ENCODE data around the gene FAM120C.

Gene FAM120C

GRCh38 chrX:54178100-54178940 is 4.7 kb downstream of the FAM120C start:
- DNase-seq: peak in 1 of 2 experiments; percentile 1
- TF ChIP-seq POLR2A (IDR thresholded peaks at IDR 0.05; ENCODE audit: low read length) (no peak), GATA1 (IDR thresholded peaks at IDR 0.05; ENCODE audit: low read depth, low read length) (no peak)

GRCh38 chrX:54177306-54177705 is 5.7 kb downstream of the FAM120C start:
- no peak for TF ChIP-seq POLR2A (IDR thresholded peaks at IDR 0.05; ENCODE audit: low read length)
- no peak for TF ChIP-seq GATA1 (IDR thresholded peaks at IDR 0.05; ENCODE audit: low read depth, low read length)
- DNase-seq: no peak

GRCh38 chrX:54173791-54174190 is 9.3 kb downstream of the FAM120C start:
- no peak for DNase-seq
- TF ChIP-seq POLR2A (IDR thresholded peaks at IDR 0.05; ENCODE audit: low read length) (no peak), GATA1 (IDR thresholded peaks at IDR 0.05; ENCODE audit: low read depth, low read length) (no peak)

DNA sequence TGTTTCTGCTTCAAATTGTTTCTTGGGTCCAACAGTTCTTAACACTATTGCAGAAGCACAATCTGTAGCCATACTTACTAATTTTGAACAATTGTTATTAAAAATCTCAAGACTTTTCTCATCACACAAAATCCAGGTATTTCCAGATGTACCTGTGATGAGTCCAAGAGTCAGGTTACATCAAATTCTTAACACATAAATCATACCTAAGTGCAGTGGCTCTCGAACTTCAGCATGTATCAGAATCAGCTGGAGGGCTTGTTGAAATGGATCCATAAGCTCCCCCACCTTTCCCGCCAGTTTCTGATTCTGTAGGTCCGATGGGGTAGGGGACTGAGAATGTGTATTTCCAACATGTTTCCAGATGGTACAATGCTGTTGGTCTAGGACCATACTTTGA is 10.6 kb downstream of the FAM120C start:
- DNase-seq: no peak
- no peak for TF ChIP-seq POLR2A (IDR thresholded peaks at IDR 0.05; ENCODE audit: low read length)
- TF ChIP-seq GATA1 (IDR thresholded peaks at IDR 0.05; ENCODE audit: low read depth, low read length): no peak

DNA sequence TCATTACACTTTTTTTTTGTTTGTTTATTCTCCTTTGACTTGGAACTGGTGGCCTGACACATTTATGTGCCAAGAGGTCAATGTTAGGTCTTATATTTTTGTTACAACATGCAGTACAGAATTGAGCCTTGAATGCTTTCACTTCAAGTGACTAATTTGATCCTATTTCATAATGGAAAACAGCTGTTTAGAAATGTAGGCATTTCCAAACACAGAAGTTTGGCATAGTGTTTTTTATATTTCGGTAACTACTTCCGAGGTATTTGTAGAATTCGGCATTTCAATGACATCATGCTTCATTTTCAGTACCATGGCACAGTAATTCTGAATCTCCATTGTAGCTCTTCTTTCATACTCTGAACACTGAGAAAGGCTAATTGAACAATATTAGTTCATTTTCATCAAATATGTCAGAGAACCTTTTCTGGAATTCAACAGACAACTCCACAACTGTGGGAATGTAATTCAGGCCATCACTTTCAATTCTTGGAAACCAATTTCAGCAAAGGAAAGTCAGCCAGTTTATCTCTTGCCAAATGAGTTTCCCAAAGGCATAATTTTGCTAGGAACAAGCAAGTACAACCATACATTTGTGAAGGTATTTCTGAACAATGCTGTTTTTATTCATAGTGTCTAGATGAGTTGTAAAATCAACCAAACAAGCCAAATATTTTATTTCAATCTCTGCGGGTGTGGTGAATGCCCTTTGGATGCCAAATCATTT is 11.4 kb downstream of the FAM120C start:
- no peak for DNase-seq
- TF ChIP-seq POLR2A (IDR thresholded peaks at IDR 0.05; ENCODE audit: low read length): no peak

- no peak for TF ChIP-seq GATA1 (IDR thresholded peaks at IDR 0.05; ENCODE audit: low read depth, low read length)
- no peak for TF ChIP-seq POLR2A (IDR thresholded peaks at IDR 0.05; ENCODE audit: low read length)
- DNase-seq: no peak
Observed at GRCh38 chrX:54171091-54171490, 12.0 kb downstream of the FAM120C start.

DNA sequence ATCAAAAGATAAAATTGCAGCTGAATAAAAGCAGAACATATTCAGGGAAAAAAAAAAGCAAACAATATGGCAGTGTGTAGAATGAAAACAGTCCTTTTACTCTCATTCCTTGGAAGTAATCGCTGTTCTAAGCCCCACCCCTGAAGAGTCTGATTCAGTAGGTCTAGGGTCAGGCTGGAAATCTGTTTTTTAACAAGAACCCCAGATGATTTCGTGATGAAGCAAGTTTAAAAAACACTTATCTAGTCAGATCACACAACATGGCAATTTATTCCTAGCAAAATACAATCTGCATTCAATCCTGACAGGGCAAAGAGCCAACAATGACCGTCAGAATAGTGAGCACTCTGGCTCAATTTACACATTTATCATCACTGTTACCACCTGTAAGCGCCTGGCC is 16.1 kb downstream of the FAM120C start:
- no peak for TF ChIP-seq POLR2A (IDR thresholded peaks at IDR 0.05; ENCODE audit: low read length)
- no peak for TF ChIP-seq GATA1 (IDR thresholded peaks at IDR 0.05; ENCODE audit: low read depth, low read length)
- no peak for DNase-seq

GRCh38 chrX:54157561-54157960 is 25.5 kb downstream of the FAM120C start:
- no peak for DNase-seq
- TF ChIP-seq GATA1 (IDR thresholded peaks at IDR 0.05; ENCODE audit: low read depth, low read length) (no peak), POLR2A (IDR thresholded peaks at IDR 0.05; ENCODE audit: low read length) (no peak)

- TF ChIP-seq POLR2A (IDR thresholded peaks at IDR 0.05; ENCODE audit: low read length) (no peak), GATA1 (IDR thresholded peaks at IDR 0.05; ENCODE audit: low read depth, low read length) (no peak)
- DNase-seq: no peak
Observed at GRCh38 chrX:54134269-54134668, 48.8 kb downstream of the FAM120C start.

- TF ChIP-seq GATA1 (IDR thresholded peaks at IDR 0.05; ENCODE audit: low read depth, low read length): no peak
- no peak for TF ChIP-seq POLR2A (IDR thresholded peaks at IDR 0.05; ENCODE audit: low read length)
- DNase-seq: no peak
Observed at GRCh38 chrX:54116391-54116790, 66.7 kb downstream of the FAM120C start.

DNA sequence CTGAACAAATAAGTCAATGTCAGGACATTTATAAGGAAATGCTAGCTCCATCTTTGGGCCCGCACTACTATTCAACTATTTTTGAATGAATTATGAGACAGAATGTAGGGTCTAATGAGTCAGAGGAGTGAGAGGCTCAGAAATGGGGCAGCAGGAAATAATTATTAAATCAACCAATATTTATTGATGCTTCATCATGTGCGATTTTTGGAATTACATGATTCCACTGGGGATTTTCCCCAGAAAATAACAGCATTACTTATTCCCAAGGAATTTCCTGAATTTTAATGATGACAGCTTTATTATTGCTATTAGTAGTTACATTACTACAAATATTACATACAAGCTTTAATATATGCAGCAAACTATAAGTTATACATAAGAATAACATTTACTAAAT is 89.5 kb downstream of the FAM120C start:
- no peak for DNase-seq
- TF ChIP-seq POLR2A (IDR thresholded peaks at IDR 0.05; ENCODE audit: low read length) (no peak), GATA1 (IDR thresholded peaks at IDR 0.05; ENCODE audit: low read depth, low read length) (no peak)

DNA sequence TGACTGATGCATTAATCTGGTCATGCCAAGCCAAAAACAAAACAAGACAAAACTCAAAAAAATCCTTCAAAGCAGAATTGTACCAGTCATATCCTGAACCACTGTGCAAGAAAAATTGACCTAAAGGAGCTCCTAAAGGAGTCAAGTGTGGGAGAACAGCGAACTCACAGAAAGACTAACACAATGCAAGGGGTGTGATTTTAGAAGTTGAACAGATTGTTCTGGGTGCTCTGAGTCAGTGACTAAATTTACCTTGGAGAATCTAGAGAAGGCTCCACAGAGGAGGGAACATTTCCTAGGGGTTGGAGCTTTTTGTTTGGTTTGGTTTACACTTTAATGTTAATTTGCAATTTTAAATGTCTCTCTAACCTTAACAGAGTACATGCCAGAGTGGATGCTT is 89.9 kb downstream of the FAM120C start:
- TF ChIP-seq POLR2A (IDR thresholded peaks at IDR 0.05; ENCODE audit: low read length) (no peak), GATA1 (IDR thresholded peaks at IDR 0.05; ENCODE audit: low read depth, low read length) (no peak)
- DNase-seq: no peak

DNA sequence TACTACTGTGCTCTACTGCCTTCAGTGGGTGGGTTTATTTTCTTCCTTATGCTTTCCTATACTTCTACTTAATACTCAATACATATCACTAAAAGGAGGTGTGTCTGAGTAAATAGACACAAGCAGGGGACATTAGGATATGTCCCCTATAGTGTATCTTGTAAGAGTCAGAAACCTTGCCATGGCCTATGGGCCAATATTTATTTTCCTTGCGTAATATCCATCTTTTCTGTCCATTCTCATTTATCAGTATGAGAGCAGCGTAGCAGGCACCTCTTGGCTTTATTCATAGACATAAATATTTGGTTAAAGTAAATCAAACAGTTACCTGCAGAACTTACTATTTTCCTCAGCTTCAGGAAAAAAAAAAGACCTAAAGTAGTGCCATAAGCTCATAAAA is 92.2 kb downstream of the FAM120C start:
- no peak for TF ChIP-seq POLR2A (IDR thresholded peaks at IDR 0.05; ENCODE audit: low read length)
- TF ChIP-seq GATA1 (IDR thresholded peaks at IDR 0.05; ENCODE audit: low read depth, low read length): no peak
- DNase-seq: no peak

DNA sequence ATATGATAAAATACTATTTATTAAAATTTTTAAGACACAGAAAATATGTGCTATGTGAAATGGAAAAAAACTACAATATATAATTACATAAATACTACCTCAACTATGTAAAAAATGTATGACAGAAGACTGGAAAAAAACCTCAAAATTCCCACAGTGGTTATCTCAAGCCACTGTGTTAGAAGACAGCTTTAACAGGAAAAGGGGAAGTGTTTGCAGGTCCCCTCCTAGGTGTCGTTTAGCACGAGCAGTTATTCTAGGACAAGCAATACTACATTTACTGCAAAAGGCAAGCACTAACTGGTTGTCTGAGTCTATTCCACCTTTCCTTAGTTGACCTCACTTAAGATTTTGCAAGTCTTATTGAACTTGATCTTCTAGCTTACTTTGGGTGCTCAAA is 93.9 kb downstream of the FAM120C start:
- TF ChIP-seq GATA1 (IDR thresholded peaks at IDR 0.05; ENCODE audit: low read depth, low read length) (no peak), POLR2A (IDR thresholded peaks at IDR 0.05; ENCODE audit: low read length) (no peak)
- no peak for DNase-seq

- TF ChIP-seq GATA1 (IDR thresholded peaks at IDR 0.05; ENCODE audit: low read depth, low read length): no peak
- no peak for TF ChIP-seq POLR2A (IDR thresholded peaks at IDR 0.05; ENCODE audit: low read length)
Observed at GRCh38 chrX:54087661-54088060, 95.4 kb downstream of the FAM120C start.

More at GRCh38 chrX:54087661-54088060, 95.4 kb downstream of the FAM120C start:
- no peak for DNase-seq

All from erythroblast (primary cell).